Progenitor cell of endocrine pancreas (in vitro differentiated cells): ENCODE results near the gene GATM. TPM values are rescaled to one million over a fixed set of nuclear protein-coding genes. Genes with fewer than 3 reads are reported as not detected.

ENCODE experiments used
- DNase-seq: peaks from one replicate; pipeline ENCODE4 v3.0.0; 2021; ENCODE audit warnings: low spot score; ENCODE audit not compliant: unreplicated experiment
- H3K27ac Mint-ChIP-seq: 2 replicates; pipeline ENCODE4 v1.8.0; 2021; ENCODE audit warnings: mild to moderate bottlenecking, moderate library complexity, mixed read lengths
- H3K27me3 Mint-ChIP-seq: 2 replicates; pipeline ENCODE4 v1.8.0; 2021; ENCODE audit warnings: mixed read lengths
- H3K36me3 Mint-ChIP-seq: 2 replicates; pipeline ENCODE4 v1.8.0; 2022; ENCODE audit warnings: mixed read lengths; ENCODE audit not compliant: insufficient read depth
- H3K4me1 Mint-ChIP-seq: 2 replicates; pipeline ENCODE4 v1.8.0; 2021; ENCODE audit warnings: low read depth, mixed read lengths
- H3K4me3 Mint-ChIP-seq: 2 replicates; pipeline ENCODE4 v1.8.0; 2021; ENCODE audit warnings: low read depth, mild to moderate bottlenecking, moderate library complexity, mixed read lengths
- H3K9me3 Mint-ChIP-seq: 2 replicates; pipeline ENCODE4 v1.8.0; 2021; ENCODE audit warnings: low read depth, mixed read lengths
- total RNA-seq: library from RNA; stranded (reverse); gene quantifications from 2 replicates; pipeline ENCODE4 v1.2.1, GENCODE V29; 2021
- TF ChIP-seq, protein P1 (sequence below): fragments of 200-600 bp; sonication (generic); IDR thresholded peaks from one replicate; pipeline ENCODE4 v1.5.0; 2021; ENCODE audit warnings: antibody characterized with exemption, mild to moderate bottlenecking; ENCODE audit not compliant: unreplicated experiment

GATM gene
- total RNA-seq, 1 donor from 2014 or later = 64.1 TPM

DNA sequence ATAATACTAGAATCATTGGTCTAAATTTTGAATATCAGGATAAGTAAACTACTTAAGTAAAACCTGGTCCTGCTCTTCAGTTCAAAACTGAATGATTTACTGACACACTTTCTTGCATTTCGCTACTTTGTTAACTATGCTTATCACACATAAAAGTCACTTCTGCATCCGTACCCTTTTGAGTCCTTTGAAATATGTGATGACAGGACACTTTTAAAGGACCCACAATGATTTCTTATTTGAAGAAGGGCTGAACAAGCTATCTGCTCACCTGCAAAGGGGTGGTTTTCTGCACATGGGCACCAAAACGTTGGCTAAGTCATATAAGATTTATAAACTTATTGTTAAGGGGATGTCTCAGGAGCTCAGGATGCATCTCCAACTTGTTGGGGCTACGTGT lies 15.0 kb downstream of the GATM start:
- H3K27ac Mint-ChIP-seq = no peak overlapping the region
- no peaks in the 10 kb centered on the region for H3K9me3 Mint-ChIP-seq
- peaks cover 29% of the 10 kb centered on the region for H3K36me3 Mint-ChIP-seq
- H3K4me3 Mint-ChIP-seq = no peak overlapping the region
- TF ChIP-seq, protein P1, sequence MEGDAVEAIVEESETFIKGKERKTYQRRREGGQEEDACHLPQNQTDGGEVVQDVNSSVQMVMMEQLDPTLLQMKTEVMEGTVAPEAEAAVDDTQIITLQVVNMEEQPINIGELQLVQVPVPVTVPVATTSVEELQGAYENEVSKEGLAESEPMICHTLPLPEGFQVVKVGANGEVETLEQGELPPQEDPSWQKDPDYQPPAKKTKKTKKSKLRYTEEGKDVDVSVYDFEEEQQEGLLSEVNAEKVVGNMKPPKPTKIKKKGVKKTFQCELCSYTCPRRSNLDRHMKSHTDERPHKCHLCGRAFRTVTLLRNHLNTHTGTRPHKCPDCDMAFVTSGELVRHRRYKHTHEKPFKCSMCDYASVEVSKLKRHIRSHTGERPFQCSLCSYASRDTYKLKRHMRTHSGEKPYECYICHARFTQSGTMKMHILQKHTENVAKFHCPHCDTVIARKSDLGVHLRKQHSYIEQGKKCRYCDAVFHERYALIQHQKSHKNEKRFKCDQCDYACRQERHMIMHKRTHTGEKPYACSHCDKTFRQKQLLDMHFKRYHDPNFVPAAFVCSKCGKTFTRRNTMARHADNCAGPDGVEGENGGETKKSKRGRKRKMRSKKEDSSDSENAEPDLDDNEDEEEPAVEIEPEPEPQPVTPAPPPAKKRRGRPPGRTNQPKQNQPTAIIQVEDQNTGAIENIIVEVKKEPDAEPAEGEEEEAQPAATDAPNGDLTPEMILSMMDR = no peak
- no peaks in the 10 kb centered on the region for H3K4me1 Mint-ChIP-seq
- no peaks in the 10 kb centered on the region for H3K27me3 Mint-ChIP-seq
- DNase-seq = no peak

- Mint-ChIP-seq H3K4me3 (no peak overlapping the region), H3K36me3 (peaks cover 28% of the 10 kb centered on the region), H3K27me3 (no peaks in the 10 kb centered on the region), H3K4me1 (no peaks in the 10 kb centered on the region), H3K27ac (no peak overlapping the region), H3K9me3 (no peaks in the 10 kb centered on the region)
- no peak for DNase-seq
- TF ChIP-seq, protein P1 = no peak
These were observed 15.9 kb downstream of the GATM start for GRCh38 chr15:45362419-45362818.

- H3K36me3 Mint-ChIP-seq = peaks cover 26% of the 10 kb centered on the region
- no peaks in the 10 kb centered on the region for H3K4me1 Mint-ChIP-seq
- no peaks in the 10 kb centered on the region for H3K9me3 Mint-ChIP-seq
- H3K27me3 Mint-ChIP-seq = no peaks in the 10 kb centered on the region
- H3K4me3 Mint-ChIP-seq = no peak overlapping the region
- no peak overlapping the region for H3K27ac Mint-ChIP-seq
- TF ChIP-seq, protein P1 = no peak
- no peak for DNase-seq
These were observed 16.5 kb downstream of the GATM start for GRCh38 chr15:45361878-45362277.

GRCh38 chr15:45355860-45356259 lies 22.5 kb downstream of the GATM start:
- Mint-ChIP-seq H3K4me1 (peaks cover 11% of the 10 kb centered on the region), H3K4me3 (no peak overlapping the region), H3K27ac (no peak overlapping the region), H3K9me3 (no peaks in the 10 kb centered on the region), H3K27me3 (no peaks in the 10 kb centered on the region), H3K36me3 (peaks cover 8% of the 10 kb centered on the region)
- TF ChIP-seq, protein P1 = no peak
- DNase-seq = no peak

DNA sequence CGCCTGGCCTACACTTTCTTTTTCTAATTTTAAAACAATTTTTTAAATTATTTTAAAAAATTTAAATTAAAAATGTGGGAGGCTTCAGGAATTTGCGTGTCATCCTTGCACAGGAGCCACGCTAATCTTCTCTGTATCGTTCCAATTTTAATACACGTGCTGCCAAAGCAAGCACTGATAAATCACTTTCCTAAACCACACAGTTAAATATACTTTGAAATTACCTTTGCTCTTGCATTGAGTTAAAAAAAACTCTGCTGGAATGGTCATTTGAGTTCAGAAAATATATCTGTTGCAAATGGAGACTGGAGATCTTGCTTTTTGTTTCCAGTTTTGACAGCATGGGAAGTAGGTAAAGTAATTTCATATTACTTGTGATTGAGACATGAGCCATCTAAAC lies 23.6 kb downstream of the GATM start:
- no peak overlapping the region for H3K4me3 Mint-ChIP-seq
- DNase-seq = no peak
- TF ChIP-seq, protein P1 = no peak
- no peak overlapping the region for H3K27ac Mint-ChIP-seq
- H3K9me3 Mint-ChIP-seq = no peaks in the 10 kb centered on the region
- peaks cover 2% of the 10 kb centered on the region for H3K27me3 Mint-ChIP-seq
- peaks cover 5% of the 10 kb centered on the region for H3K36me3 Mint-ChIP-seq
- H3K4me1 Mint-ChIP-seq = peaks cover 11% of the 10 kb centered on the region
